Muscle layer of colon (tissue), 2 donors: Measurements from ENCODE around the gene MACF1.
"Not testable (repeated sequence)": the region's sequence is repeated elsewhere in the genome, so short reads cannot be mapped to it uniquely, and the experiment has no call there.

Experiments used
- H3K27ac ChIP-seq: one replicate; pipeline ENCODE4 v1.7.0; 2013; ENCODE audit warnings: low read depth, mild to moderate bottlenecking, low read length, moderate library complexity
- H3K27me3 ChIP-seq, 2 donors: one replicate each; pipeline ENCODE4 v1.7.0; 2013; ENCODE audit warnings: low read length in 2 of 2, mild to moderate bottlenecking in 2 of 2; ENCODE audit not compliant: insufficient read depth in 2 of 2, control insufficient read depth in 1 of 2
- H3K36me3 ChIP-seq: one replicate; pipeline ENCODE4 v1.7.0; 2013; ENCODE audit warnings: mild to moderate bottlenecking, low read length; ENCODE audit not compliant: insufficient read depth
- H3K4me1 ChIP-seq: one replicate; pipeline ENCODE4 v1.7.0; 2013; ENCODE audit warnings: mild to moderate bottlenecking, low read length; ENCODE audit not compliant: insufficient read depth
- H3K4me3 ChIP-seq, 2 donors: one replicate each; pipeline ENCODE4 v1.7.0; 2013; ENCODE audit warnings: low read length in 2 of 2, low read depth in 1 of 2, mild to moderate bottlenecking in 1 of 2, moderate library complexity in 1 of 2
- H3K9ac ChIP-seq: one replicate; pipeline ENCODE4 v1.7.0; 2013; ENCODE audit warnings: low read length
- H3K9me3 ChIP-seq: one replicate; pipeline ENCODE4 v1.7.0; 2013; ENCODE audit warnings: mild to moderate bottlenecking, low read length
- donor health status: abdominal sarcoma.
- donor health status: Adenocarcinoma of cecum.

Gene MACF1

GRCh38 chr1:39507230-39507928 is 302.9 kb downstream of the MACF1 start:
- no peaks in the 10 kb centered on the region for H3K4me1 ChIP-seq
- H3K9me3 ChIP-seq, result no peaks in the 10 kb centered on the region
- no peak overlapping the region for H3K4me3 ChIP-seq
- H3K9ac ChIP-seq, result no peak overlapping the region
- H3K36me3 ChIP-seq, result no peaks in the 10 kb centered on the region
- no peak overlapping the region for H3K27ac ChIP-seq
- no peaks in the 10 kb centered on the region for H3K27me3 ChIP-seq

- H3K9me3 ChIP-seq, result no peaks in the 10 kb centered on the region
- H3K36me3 ChIP-seq, result no peaks in the 10 kb centered on the region
- H3K4me3 ChIP-seq, result no peak overlapping the region
- H3K27me3 ChIP-seq, result no peaks in the 10 kb centered on the region
- no peaks in the 10 kb centered on the region for H3K4me1 ChIP-seq
- H3K27ac ChIP-seq, result no peak overlapping the region
- H3K9ac ChIP-seq, result no peak overlapping the region
Measured at GRCh38 chr1:39508266-39508665, 303.8 kb downstream of the MACF1 start.

- no peaks in the 10 kb centered on the region for H3K27me3 ChIP-seq
- no peaks in the 10 kb centered on the region for H3K9me3 ChIP-seq
- no peak overlapping the region for H3K9ac ChIP-seq
- H3K27ac ChIP-seq, result no peak overlapping the region
- no peaks in the 10 kb centered on the region for H3K36me3 ChIP-seq
- no peaks in the 10 kb centered on the region for H3K4me1 ChIP-seq
- no peak overlapping the region for H3K4me3 ChIP-seq
Measured at GRCh38 chr1:39508857-39509305, 304.4 kb downstream of the MACF1 start.

- Histone ChIP-seq H3K27me3 (no peaks in the 10 kb centered on the region), H3K4me1 (no peaks in the 10 kb centered on the region), H3K9ac (no peak overlapping the region), H3K4me3 (no peak overlapping the region), H3K36me3 (no peaks in the 10 kb centered on the region), H3K9me3 (no peaks in the 10 kb centered on the region), H3K27ac (no peak overlapping the region)
Measured at GRCh38 chr1:39509360-39510009, 305.0 kb downstream of the MACF1 start.

- not testable (repeated sequence) for H3K27ac ChIP-seq, H3K27me3 ChIP-seq, H3K9me3 ChIP-seq, H3K9ac ChIP-seq, H3K36me3 ChIP-seq, H3K4me3 ChIP-seq, H3K4me1 ChIP-seq
Measured at GRCh38 chr1:39510570-39511186, 306.2 kb downstream of the MACF1 start.

- not testable (repeated sequence) for H3K27ac ChIP-seq, H3K36me3 ChIP-seq, H3K4me1 ChIP-seq, H3K27me3 ChIP-seq, H3K9ac ChIP-seq, H3K4me3 ChIP-seq, H3K9me3 ChIP-seq
Measured at GRCh38 chr1:39511477-39511876, 307.0 kb downstream of the MACF1 start.

DNA sequence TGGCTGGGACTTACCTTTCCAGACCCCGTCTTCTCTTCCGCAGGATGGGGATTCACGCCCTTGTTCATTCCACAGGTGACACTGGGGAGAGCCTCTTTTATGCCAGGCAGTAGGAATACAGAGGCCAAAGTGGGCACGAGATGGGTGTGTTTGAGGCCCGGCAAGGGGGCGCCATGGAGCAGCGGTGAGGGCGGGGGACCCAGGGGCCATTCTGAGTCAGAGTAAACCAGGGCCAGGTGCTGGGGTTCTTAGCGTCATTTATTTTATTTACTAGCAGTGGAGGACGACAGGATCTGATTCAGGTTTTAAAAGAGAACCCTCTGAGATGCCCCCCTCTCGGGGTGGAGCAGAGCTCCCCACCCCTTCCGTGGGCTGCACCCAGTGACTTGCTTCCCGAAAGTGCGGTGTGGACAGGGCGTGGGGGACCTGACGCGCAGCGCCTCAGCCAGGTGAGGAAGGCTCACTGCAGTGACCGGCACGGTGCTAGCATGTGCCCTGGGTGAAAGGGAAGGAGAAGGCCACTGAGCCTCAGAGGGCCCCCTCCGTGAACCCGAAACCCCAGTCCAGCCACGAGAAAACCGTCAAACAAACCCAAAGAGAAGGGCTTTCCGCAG is 307.8 kb downstream of the MACF1 start:
- not testable (repeated sequence) for H3K4me3 ChIP-seq, H3K36me3 ChIP-seq, H3K27ac ChIP-seq, H3K9ac ChIP-seq, H3K4me1 ChIP-seq, H3K9me3 ChIP-seq, H3K27me3 ChIP-seq

GRCh38 chr1:39514710-39515124 is 310.2 kb downstream of the MACF1 start:
- not testable (repeated sequence) for H3K36me3 ChIP-seq, H3K9me3 ChIP-seq, H3K9ac ChIP-seq, H3K27me3 ChIP-seq, H3K27ac ChIP-seq, H3K4me1 ChIP-seq, H3K4me3 ChIP-seq

DNA sequence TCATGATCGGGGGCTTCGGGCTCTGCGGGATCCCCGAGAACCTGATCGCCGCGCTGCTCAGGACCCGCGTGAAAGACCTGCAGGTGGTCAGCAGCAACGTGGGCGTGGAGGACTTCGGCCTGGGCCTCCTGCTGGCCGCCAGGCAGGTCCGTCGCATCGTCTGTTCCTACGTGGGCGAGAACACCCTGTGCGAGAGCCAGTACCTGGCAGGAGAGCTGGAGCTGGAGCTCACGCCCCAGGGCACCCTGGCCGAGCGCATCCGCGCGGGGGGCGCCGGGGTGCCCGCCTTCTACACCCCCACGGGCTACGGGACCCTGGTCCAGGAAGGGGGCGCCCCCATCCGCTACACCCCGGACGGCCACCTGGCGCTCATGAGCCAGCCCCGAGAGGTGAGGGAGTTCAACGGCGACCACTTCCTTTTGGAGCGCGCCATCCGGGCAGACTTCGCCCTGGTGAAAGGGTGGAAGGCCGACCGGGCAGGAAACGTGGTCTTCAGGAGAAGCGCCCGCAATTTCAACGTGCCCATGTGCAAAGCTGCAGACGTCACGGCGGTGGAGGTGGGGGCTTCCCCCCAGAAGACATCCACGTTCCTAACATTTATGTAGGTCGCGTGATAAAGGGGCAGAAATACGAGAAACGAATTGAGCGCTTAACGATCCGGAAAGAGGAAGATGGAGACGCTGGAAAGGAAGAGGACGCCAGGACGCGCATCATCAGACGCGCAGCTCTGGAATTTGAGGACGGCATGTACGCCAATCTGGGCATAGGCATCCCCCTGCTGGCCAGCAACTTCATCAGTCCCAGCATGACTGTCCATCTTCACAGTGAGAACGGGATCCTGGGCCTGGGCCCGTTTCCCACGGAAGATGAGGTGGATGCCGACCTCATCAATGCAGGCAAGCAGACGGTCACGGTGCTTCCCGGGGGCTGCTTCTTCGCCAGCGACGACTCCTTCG is 310.9 kb downstream of the MACF1 start:
- not testable (repeated sequence) for H3K4me3 ChIP-seq, H3K9me3 ChIP-seq, H3K36me3 ChIP-seq, H3K4me1 ChIP-seq, H3K27me3 ChIP-seq, H3K27ac ChIP-seq, H3K9ac ChIP-seq

DNA sequence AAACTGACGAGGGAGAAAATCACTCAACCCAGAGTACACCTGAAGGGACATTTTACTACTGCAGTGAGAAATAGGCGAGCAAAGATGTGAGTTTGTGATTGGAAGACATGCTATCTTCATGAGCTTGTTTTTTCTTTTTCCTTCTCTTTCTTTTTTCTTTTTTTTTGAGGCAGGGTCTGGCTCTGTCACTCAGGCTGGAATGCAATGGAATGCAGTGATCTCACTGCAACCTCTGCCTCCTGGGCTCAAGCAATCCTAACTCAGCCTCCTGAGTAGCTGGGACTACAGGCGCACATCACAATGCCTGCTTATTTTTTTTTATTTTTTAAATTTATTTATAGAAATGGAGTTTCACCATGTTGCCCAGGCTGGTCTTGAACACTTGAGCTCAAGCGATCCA is 312.3 kb downstream of the MACF1 start:
- H3K27me3 ChIP-seq, H3K27ac ChIP-seq, H3K4me1 ChIP-seq, H3K9ac ChIP-seq, H3K4me3 ChIP-seq, H3K36me3 ChIP-seq, H3K9me3 ChIP-seq: not testable (repeated sequence)

- H3K36me3 ChIP-seq, H3K4me1 ChIP-seq, H3K9me3 ChIP-seq, H3K4me3 ChIP-seq, H3K9ac ChIP-seq, H3K27me3 ChIP-seq, H3K27ac ChIP-seq: not testable (repeated sequence)
Measured at GRCh38 chr1:39517936-39518335, 313.4 kb downstream of the MACF1 start.
